Cardiac fibroblast (primary cell): Measurements from ENCODE around the gene PUS1.

Source experiments
- DNase-seq, 2 donors: peaks; one replicate each; pipeline versions ENCODE4 v3.0.0 to v3.0.0-alpha.2; 2010; ENCODE audit warnings: low read depth in 2 of 2
- H3K4me3 ChIP-seq, 2 donors: replicated peaks in 1 of 2; 1 replicate in 1 of 2; 2 replicates in 1 of 2; pipeline ENCODE4 v1.5.1; 2011; ENCODE audit warnings: low read depth in 2 of 2, low read length in 2 of 2, mild to moderate bottlenecking in 2 of 2, moderate library complexity in 1 of 2
- TF ChIP-seq, protein P1 (sequence below): IDR thresholded peaks from one replicate; pipeline ENCODE4 v1.5.1; 2011; ENCODE audit warnings: low read depth, mild to moderate bottlenecking, low read length, inconsistent platforms

PUS1 gene

DNA sequence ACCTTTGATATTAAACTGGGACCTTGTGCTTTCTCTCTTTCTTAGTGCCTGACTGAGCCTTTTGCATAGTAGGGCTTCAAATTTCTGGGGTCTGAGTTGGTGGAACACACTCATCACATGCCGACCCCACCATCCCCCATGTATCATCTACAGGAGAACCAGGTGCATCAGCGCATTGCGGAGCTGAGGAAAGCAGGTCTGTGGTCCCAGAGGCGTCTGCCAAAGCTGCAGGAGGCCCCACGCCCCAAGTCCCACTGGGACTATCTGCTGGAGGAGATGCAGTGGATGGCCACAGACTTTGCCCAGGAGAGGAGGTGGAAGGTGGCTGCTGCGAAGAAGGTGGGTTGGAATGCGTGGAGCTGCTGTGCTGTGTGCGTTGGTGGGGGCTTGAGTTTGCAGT is 58.5 kb downstream of the PUS1 start:
- no peak overlapping the region for H3K4me3 ChIP-seq
- TF ChIP-seq, protein P1, sequence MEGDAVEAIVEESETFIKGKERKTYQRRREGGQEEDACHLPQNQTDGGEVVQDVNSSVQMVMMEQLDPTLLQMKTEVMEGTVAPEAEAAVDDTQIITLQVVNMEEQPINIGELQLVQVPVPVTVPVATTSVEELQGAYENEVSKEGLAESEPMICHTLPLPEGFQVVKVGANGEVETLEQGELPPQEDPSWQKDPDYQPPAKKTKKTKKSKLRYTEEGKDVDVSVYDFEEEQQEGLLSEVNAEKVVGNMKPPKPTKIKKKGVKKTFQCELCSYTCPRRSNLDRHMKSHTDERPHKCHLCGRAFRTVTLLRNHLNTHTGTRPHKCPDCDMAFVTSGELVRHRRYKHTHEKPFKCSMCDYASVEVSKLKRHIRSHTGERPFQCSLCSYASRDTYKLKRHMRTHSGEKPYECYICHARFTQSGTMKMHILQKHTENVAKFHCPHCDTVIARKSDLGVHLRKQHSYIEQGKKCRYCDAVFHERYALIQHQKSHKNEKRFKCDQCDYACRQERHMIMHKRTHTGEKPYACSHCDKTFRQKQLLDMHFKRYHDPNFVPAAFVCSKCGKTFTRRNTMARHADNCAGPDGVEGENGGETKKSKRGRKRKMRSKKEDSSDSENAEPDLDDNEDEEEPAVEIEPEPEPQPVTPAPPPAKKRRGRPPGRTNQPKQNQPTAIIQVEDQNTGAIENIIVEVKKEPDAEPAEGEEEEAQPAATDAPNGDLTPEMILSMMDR: no peak
- no peak for DNase-seq

DNA sequence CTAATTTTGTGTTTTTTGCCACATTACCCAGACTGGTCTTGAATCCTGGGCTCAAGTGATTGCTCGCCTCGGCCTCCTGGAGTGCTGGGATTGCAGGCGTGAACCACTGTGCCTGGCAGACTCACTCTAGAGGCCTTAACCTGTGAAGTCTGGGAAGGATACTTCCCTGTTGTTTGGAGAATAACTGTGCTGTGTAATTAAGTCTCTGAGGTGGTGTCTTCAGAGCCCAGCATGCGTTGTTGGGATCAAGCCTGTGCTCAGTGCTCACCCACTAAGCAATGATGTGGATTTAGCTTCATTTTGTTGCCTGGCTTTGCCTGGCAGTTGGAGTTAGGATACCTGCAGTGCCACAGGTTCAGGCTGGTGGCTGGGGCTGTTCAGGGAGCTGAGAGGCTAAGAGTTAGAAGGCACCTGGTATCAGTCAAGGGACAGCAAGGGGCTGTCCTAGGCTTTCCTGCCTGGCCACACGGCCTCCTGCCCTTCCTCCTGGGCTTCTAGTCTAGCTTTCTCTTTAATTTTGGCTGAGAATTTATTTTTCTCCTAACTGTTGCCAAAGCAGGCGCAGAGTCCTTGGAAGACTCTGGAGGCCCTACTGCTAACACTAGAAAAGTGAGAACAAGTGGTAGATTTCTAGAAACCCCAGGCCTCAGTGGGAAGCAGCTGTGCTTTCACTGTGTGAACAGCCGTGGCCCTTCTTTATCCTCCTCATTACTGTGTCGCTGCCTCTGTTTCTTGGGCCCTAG is 59.1 kb downstream of the PUS1 start:
- DNase-seq: no peak
- TF ChIP-seq, protein P1: no peak
- no peak overlapping the region for H3K4me3 ChIP-seq

DNA sequence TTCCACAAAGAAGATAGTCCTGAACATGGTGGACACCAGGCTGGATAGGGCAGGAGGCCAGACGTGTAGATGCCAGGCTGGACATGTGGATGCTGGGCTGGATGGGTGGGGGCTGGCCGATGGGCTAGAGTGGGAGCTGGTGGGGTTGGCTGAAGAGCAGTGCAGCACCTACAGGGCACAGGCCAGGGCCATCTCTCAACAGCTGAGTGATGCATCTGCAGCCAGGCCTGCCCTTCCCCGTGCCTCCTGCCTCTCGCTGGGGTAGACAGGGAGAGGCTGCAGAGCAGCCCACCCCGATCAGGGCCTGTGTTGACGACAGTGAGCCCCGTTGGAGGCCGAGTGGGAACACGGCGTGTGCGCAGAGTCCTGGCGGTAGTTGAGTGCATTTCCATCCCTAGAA is 59.9 kb downstream of the PUS1 start:
- TF ChIP-seq, protein P1: no peak
- DNase-seq: no peak
- H3K4me3 ChIP-seq: no peak overlapping the region

DNA sequence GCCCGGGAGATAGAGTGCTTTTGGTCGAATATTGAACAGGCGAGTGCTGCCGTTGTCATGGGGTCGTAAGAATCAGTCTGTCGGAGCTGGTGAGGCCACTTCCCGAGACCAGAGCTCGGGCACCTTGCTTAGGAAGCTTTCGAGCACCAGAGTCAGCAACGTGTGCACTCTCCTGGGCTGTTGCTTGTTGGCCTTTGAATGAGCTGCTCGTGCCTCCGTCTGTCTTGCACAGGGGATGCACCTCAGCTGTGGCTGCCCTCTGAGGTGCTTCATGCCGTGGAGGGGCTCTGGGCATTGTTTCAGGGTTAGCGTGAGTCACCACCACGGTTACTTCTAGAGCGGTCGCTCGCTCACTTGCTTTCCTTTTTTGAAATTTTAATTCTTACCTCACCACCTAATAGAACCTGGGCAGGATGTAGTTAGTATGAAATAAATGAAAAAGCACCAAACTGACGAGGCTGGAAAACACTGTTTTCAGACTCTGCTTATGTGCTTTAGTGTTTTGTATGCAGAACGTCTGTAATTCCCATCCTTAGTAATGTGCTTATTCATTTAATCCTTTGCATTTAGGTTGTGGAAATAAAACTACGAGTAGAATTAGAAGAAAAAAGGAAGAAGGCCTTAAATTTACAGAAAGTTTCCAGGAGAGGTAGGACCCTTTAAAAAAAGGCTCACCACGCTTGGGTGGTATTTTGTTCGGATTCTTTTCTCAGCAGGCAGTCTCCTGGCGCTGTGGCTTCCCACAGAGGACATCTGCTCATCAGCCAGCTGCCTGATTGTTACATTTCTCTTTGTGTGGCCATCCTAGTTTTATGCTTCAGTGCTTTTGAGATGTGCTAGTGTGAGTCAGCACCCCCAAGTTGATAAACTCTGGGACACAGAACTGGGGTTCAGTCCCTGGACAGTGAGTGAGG is 61.2 kb downstream of the PUS1 start:
- no peak overlapping the region for H3K4me3 ChIP-seq
- TF ChIP-seq, protein P1: no peak
- no peak for DNase-seq

DNA sequence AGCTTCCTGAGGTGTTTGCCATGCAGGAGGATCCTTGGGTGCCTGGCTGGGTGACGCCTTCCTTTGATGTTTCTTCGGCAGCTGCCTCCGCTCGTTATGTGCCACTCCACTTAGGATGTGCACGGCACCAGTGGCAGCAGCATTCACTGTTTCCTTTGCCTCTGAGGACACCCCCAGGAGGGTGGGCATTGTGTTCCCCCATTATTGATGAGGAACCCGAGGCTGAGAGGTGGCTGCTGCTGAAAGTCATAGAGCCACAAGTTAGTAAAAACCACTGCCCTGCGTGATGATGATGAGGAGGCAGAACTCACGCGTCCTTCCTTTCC is 61.9 kb downstream of the PUS1 start:
- H3K4me3 ChIP-seq: no peak overlapping the region

DNA sequence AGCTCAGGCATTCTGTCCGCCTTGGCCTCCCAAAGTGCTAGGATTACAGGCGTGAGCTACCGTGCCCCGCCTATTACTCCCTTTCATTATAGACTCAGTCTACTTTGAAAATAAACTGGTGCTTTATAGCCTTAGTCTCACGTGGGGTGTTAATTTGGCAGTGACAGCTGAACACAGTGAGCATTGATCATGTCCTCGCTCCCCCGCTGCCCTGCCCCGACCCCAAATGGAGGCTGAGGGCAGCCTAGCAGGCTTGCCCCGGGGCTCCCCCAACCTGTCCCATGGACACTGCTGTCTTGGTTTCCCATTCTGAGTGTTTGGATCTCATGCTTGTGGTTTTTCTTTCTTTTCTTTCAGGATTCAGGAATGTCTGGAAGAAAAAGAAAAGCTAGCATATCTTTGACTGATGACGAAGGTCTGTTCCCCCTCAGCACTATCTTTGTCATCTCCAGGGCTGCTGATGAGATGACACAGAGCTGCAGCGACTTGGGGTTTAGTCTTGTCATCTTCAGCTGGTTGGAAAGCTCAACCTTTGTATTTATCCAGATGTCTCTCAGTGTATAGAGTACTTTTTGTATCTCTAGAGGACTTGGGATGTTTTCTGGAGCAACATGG is 62.8 kb downstream of the PUS1 start:
- H3K4me3 ChIP-seq: no peak overlapping the region
- TF ChIP-seq, protein P1: no peak
- no peak for DNase-seq

More for the DNA sequence above, 61.9 kb downstream of the PUS1 start:
- no peak for DNase-seq
- TF ChIP-seq, protein P1: no peak
